Activated CD4-positive, CD25-positive, alpha-beta regulatory T cell treated with anti-CD3 and anti-CD28 coated beads, Interleukin-2, amount 50 U/mL, for 72 hours (primary cell): ENCODE data around the gene IL18BP.

ENCODE experiments used
- DNase-seq: peaks from one replicate; pipeline ENCODE4 v3.0.0; 2021

The IL18BP gene

GRCh38 chr11:71998649-71999310 lies at the start of gene IL18BP:
TSS of gene IL18BP (plus strand) at chr11:71998909. CDS start at chr11:71999985, 1,076 bp downstream.
- DNase-seq = no peak

DNA sequence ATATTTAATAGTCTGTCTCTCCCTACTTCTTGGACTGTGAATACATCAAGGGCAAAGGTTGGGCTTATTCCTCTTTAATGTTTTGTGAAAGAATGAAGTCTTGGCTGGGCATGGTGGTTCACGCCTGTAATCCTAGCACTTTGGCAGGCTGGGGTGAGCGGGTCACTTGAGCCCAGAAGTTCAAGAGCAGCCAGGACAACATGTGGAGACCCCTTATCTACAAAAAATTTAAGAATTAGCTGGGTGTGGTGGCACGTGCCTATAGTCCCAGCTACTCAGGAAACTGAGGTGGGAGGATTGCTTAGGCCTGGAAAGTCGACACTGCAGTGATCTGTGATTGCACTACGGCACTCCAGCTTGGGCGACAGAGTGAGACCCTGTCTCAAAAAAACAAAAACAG lies 49.7 kb upstream of the IL18BP start:
- DNase-seq = no peak

GRCh38 chr11:71951741-71952310 lies 46.9 kb upstream of the IL18BP start:
- DNase-seq = no peak

- no peak for DNase-seq
Measured at GRCh38 chr11:71955898-71956456, 42.7 kb upstream of the IL18BP start.

- DNase-seq = no peak
Measured at GRCh38 chr11:71962428-71963038, 36.2 kb upstream of the IL18BP start.

DNA sequence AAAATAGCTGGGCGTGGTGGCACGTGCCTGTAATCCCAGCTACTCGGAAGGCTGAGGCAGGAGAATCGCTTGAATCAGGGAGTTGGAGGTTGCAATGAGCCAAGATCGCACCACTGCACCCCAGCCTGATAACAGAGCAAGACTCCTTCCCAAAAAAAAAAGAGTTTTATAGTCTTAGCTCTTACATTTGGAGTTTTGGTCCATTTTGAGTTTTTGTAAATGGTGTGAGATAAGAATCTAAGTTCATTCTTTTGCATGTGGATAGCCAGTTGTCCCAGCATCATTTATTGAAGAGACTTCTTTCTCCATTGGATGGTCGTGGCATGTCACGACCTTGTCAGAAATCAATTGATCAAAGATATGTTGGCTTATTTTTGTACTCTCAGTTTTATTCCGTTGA lies 35.2 kb upstream of the IL18BP start:
- no peak for DNase-seq

GRCh38 chr11:71964641-71965040 lies 34.1 kb upstream of the IL18BP start:
- no peak for DNase-seq

DNA sequence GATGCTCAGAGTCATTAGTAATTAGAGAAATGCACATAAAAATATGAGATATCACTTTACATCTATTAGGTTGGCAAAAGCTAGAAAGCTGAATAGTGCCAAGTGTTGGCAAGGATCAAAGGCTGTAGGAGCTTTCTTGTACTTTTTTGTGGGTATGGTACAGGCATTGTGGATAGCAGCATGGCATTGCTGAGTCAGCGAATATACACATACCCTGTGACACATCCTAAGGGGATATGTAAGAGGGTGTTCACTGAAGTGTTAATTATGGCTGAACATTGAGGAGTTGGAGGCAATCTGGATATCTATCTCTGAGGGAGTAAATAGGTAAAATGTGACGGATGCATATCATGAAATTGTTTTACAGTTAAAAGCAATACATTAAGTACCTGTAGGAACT lies 27.0 kb upstream of the IL18BP start:
- DNase-seq = no peak

GRCh38 chr11:71976551-71976950 lies 22.2 kb upstream of the IL18BP start:
- no peak for DNase-seq

GRCh38 chr11:71977090-71977489 lies 21.6 kb upstream of the IL18BP start:
- no peak for DNase-seq

GRCh38 chr11:71977743-71978418 lies 20.8 kb upstream of the IL18BP start:
- DNase-seq = no peak

DNA sequence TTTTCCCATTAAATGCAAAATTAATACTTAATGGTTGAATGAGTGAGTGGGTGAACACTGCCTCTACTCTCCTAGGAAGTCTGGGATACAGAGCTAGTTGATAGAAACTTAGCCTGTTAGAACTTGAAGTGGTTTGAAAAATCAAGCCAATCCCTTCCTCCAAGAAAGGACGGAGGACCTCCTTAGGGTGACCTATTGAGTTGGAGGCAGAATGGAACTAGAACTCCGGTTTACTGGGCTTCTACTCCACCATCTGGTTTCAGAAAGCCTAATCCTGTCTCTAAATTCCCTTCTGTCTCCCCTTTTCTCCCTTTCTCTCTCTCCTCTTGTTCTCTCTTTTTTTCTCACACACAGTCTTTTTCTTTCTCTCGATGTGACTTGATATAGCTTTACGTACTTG lies 19.6 kb upstream of the IL18BP start:
- DNase-seq = no peak

GRCh38 chr11:71979602-71980001 lies 19.1 kb upstream of the IL18BP start:
- no peak for DNase-seq

DNA sequence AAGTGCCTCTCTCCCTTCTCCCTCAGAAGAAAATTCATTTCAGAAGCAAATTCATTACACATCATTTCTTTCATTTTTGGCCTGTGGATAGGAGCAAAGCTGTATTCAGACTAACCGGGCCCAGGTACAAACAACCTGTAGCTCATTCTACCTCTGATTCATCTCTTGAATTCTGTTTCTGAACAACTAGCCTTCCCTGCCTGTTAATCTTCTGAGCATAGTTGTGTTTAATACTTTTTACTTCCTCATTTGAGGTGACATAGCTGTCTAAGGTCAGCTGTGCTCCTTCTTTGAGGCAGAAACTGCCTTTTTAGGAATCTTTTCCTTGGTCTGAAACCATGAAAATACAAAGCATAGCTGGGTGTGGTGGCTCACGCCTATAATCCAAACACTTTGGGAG lies 12.6 kb upstream of the IL18BP start:
- DNase-seq = no peak

DNA sequence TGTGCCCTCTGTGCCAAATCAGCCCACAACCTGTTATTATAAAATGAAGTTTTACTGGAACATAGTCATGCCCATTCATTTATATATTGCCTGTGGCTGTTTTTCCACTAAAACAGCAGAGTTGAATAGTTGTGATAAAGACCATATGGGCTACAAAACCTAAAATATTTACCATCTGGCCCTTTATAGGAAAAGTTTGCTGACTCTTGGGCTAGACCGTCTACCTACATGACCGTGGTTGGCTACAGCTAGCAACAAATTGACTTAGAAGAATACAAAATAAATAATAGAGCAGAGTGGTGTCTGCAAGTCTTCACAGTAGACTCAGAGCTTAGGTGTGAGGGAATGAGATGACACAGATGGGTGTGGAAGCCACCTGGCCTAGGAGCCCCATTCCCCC lies 11.2 kb upstream of the IL18BP start:
- no peak for DNase-seq

DNA sequence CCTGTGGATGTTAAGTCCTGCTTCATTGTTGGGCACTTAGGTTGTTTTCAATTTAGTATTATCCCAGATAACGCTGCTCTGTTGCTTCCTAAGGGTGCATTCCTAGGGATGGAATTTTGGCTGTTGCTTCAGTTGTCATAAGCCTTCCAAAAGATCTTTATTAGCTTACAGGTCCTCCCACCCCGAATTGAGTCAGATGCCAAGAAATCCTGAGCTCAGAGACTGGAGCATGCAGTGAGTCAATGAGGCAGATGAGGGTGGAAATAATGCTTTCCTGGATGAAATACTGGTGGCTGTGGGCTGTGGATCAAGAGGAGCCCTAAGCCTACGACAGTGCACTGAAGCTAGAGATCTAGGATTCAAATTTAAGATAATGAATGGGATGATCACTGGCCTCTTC lies 10.7 kb upstream of the IL18BP start:
- DNase-seq = no peak

GRCh38 chr11:71990701-71991100 lies 8.0 kb upstream of the IL18BP start:
- DNase-seq = no peak

GRCh38 chr11:71991494-71991893 lies 7.2 kb upstream of the IL18BP start:
- DNase-seq = no peak

- DNase-seq = no peak
Measured at GRCh38 chr11:71992136-71992730, 6.5 kb upstream of the IL18BP start.

- no peak for DNase-seq
Measured at GRCh38 chr11:71994786-71995185, 3.9 kb upstream of the IL18BP start.

DNA sequence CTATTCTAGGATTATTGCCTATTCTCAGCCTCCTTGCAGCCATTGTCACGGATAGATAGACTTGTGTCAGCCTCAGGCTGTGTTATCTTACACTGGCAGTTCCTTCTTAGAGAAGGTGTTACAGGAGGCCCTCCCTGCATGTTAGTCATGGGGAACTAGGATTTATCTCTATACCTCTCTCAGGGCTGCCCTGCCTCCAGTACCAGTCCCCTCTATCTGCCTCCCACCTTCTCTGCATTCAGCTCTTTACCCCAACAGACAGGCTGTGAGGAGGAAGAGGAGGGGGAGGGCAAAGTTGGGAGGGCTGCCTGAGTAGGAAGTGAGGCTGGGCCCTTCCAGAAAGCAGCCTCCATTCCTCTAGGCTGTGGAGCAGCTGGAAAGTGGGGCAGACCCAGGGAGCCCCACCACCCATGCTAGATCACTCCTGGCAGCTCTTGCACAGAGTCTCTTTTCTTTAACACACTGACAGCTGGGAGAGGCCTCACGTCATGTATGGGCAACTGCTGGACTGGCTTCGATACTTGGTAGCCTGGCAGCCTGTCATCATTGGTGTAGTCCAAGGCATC lies 2.9 kb upstream of the IL18BP start:
- DNase-seq = no peak

GRCh38 chr11:71996517-71996916 lies 2.2 kb upstream of the IL18BP start:
- DNase-seq = no peak

GRCh38 chr11:71996946-71997345 lies 1.8 kb upstream of the IL18BP start:
- DNase-seq = no peak
